Parathyroid adenoma (tissue), 2 donors: ENCODE measurements around the gene ZCCHC3.
A peak's percentile ranks its signal among the peaks of the same experiment; 100 is the strongest.

Experiments
- H2AFZ ChIP-seq: fragments of 300-600 bp; sonication (generic); one replicate; pipeline ENCODE4 v1.7.0; 2017; ENCODE audit warnings: antibody characterized with exemption, mild to moderate bottlenecking
- H3K27ac ChIP-seq: fragments of 300-600 bp; sonication (generic); one replicate; pipeline ENCODE4 v1.7.0; 2017
- H3K27me3 ChIP-seq: fragments of 300-600 bp; sonication (generic); one replicate; pipeline ENCODE4 v1.7.0; 2017; ENCODE audit warnings: low read length; ENCODE audit not compliant: control insufficient read depth, insufficient read depth
- H3K36me3 ChIP-seq: fragments of 300-600 bp; sonication (generic); one replicate; pipeline ENCODE4 v1.7.0; 2017; ENCODE audit warnings: low read length; ENCODE audit not compliant: control insufficient read depth, insufficient read depth
- H3K4me1 ChIP-seq: fragments of 300-600 bp; sonication (generic); one replicate; pipeline ENCODE4 v1.7.0; 2017; ENCODE audit warnings: control low read depth
- H3K4me2 ChIP-seq: fragments of 300-600 bp; sonication (generic); one replicate; pipeline ENCODE4 v1.7.0; 2017; ENCODE audit warnings: low read length
- H3K4me3 ChIP-seq: fragments of 300-600 bp; sonication (generic); one replicate; pipeline ENCODE4 v1.7.0; 2017; ENCODE audit warnings: low read depth, low read length
- H3K79me2 ChIP-seq: fragments of 300-600 bp; sonication (generic); one replicate; pipeline ENCODE4 v1.7.0; 2017; ENCODE audit warnings: control low read depth
- H3K9ac ChIP-seq: fragments of 300-600 bp; sonication (generic); one replicate; pipeline ENCODE4 v1.7.0; 2017; ENCODE audit warnings: mild to moderate bottlenecking
- H3K9me3 ChIP-seq: fragments of 300-600 bp; sonication (generic); one replicate; pipeline ENCODE4 v1.7.0; 2017; ENCODE audit warnings: low read length; ENCODE audit not compliant: control insufficient read depth
- TF ChIP-seq, protein P1 (sequence below): fragments of 300-600 bp; sonication (generic); IDR thresholded peaks from one replicate; pipeline ENCODE4 v1.7.0; 2017; ENCODE audit warnings: antibody characterized with exemption, mild to moderate bottlenecking
- donor health status: primary hyperparathyroidism.

Gene ZCCHC3

GRCh38 chr20:313402-313801, 16.0 kb downstream of the ZCCHC3 start:
- H3K79me2 ChIP-seq, result no peaks in the 10 kb centered on the region
- H3K27ac ChIP-seq, result no peak overlapping the region
- H3K9me3 ChIP-seq, result no peaks in the 10 kb centered on the region
- H3K27me3 ChIP-seq, result no peaks in the 10 kb centered on the region
- no peak overlapping the region for H2AFZ ChIP-seq
- H3K4me2 ChIP-seq, result no peak overlapping the region
- TF ChIP-seq, protein P1, sequence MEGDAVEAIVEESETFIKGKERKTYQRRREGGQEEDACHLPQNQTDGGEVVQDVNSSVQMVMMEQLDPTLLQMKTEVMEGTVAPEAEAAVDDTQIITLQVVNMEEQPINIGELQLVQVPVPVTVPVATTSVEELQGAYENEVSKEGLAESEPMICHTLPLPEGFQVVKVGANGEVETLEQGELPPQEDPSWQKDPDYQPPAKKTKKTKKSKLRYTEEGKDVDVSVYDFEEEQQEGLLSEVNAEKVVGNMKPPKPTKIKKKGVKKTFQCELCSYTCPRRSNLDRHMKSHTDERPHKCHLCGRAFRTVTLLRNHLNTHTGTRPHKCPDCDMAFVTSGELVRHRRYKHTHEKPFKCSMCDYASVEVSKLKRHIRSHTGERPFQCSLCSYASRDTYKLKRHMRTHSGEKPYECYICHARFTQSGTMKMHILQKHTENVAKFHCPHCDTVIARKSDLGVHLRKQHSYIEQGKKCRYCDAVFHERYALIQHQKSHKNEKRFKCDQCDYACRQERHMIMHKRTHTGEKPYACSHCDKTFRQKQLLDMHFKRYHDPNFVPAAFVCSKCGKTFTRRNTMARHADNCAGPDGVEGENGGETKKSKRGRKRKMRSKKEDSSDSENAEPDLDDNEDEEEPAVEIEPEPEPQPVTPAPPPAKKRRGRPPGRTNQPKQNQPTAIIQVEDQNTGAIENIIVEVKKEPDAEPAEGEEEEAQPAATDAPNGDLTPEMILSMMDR, result no peak
- H3K4me3 ChIP-seq, result no peak overlapping the region
- H3K36me3 ChIP-seq, result no peaks in the 10 kb centered on the region
- H3K9ac ChIP-seq, result no peak overlapping the region
- peaks cover 9% of the 10 kb centered on the region for H3K4me1 ChIP-seq

GRCh38 chr20:313948-314347, 16.6 kb downstream of the ZCCHC3 start:
- Histone ChIP-seq H3K9me3 (no peaks in the 10 kb centered on the region), H3K4me2 (no peak overlapping the region), H3K36me3 (no peaks in the 10 kb centered on the region), H3K4me3 (no peak overlapping the region), H3K27me3 (no peaks in the 10 kb centered on the region), H3K79me2 (no peaks in the 10 kb centered on the region), H2AFZ (no peak overlapping the region), H3K27ac (no peak overlapping the region), H3K4me1 (peaks cover 9% of the 10 kb centered on the region), H3K9ac (no peak overlapping the region)
- TF ChIP-seq, protein P1, result no peak

DNA sequence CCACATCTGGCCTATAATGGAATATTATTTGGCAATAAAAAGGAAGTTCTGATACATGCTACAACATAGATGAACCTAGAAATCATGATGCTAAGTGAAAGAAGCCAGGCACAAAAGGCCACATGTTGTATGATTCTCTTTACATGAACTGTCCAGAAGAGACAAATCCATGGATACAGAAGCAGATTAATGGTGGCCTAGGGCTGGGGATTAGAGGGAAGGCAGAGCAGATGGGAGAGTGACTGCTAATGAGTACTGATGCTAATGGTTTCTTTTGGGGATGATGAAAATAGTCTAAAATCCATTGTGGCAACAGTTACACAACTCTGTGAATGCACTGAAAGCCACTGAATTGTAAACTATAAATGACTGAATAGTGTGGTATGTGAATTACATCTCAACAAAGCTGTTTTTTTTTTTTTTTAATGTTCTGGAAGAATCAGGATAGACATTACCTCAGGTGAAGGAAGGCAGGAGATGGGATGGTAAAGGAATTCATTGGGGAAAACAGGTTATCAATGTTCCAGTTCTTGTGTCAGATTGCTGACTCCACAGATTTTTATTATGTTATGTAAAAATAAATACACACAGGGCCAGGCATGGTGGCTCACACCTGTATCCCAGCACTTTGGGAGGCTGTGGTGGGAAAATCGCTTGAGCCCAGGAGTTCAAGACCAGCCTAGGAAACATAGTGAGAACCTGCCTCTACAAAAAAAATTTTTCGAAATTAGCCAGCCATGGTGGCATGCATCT, 19.1 kb downstream of the ZCCHC3 start:
- Histone ChIP-seq H2AFZ (no peak overlapping the region), H3K27me3 (no peaks in the 10 kb centered on the region), H3K36me3 (no peaks in the 10 kb centered on the region), H3K27ac (no peak overlapping the region), H3K4me3 (no peak overlapping the region), H3K79me2 (no peaks in the 10 kb centered on the region), H3K4me2 (no peak overlapping the region), H3K9ac (no peak overlapping the region), H3K9me3 (no peaks in the 10 kb centered on the region), H3K4me1 (no peaks in the 10 kb centered on the region)
- TF ChIP-seq, protein P1, result no peak

DNA sequence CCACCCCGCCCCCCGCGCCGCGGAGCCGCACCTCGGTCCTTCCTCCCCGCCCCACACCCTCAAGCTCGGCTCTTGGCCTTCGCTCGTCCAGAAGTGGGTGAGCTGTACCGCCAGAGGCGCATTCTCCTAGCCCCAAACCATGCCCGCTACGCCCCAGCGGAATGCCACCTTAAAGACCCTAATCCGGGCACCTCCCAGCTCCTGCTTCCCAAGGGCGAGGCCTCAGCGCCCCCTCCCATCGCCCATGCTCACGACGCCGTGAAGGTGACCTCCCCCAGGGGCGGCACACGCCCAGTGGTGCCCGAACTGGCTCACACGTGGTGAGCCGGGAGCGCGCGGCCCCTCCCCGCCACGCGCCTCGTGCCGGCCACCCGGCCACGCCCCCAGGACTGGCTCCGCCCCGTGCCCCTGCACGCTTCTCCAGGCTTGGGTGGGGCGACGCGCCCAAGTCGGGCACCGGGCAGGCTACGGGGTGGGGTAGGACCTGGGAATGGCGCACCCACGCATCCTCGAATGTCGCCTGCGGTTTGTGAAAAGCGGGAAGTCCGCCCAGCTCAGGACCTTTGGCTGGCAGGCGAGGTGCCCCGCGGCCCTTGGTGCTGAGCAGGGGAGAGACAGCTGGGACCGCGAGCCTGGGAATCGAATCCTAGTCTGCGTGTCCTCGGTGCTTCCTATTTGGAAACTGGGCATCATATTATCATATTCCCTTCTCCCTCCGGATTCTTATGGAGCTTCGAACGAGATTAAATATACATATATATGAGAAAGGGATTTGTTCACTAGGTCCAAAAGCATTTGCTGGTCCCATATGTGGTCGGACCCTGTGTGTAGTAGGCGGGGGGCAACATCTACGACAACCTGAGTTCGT, 27.0 kb downstream of the ZCCHC3 start:
- peak overlapping the region; percentile 85 for H2AFZ ChIP-seq
- no peaks in the 10 kb centered on the region for H3K27me3 ChIP-seq
- no peak overlapping the region for H3K9ac ChIP-seq
- H3K9me3 ChIP-seq, result no peaks in the 10 kb centered on the region
- no peaks in the 10 kb centered on the region for H3K79me2 ChIP-seq
- no peaks in the 10 kb centered on the region for H3K36me3 ChIP-seq
- peaks cover 8% of the 10 kb centered on the region for H3K4me1 ChIP-seq
- H3K4me3 ChIP-seq, result peak overlapping the region; percentile 68
- peak overlapping the region; percentile 78 for H3K27ac ChIP-seq
- peak overlapping the region; percentile 76 for H3K4me2 ChIP-seq
- TF ChIP-seq, protein P1, result peak; percentile 37
